ENCODE measurements around the gene KL.

GRCh38 chr13:32984857-32985626 lies 31.2 kb upstream of the KL start:
- TF ChIP-seq CTCF (IDR thresholded peaks at IDR 0.05 in 4 of 5, conservative IDR thresholded peaks at IDR 0.05 in 1 of 5) (no peak), POLR2A (IDR thresholded peaks at IDR 0.05) (no peak)

All from gastrocnemius medialis (tissue), 4 donors.